NCI-H187 treated with DMSO at 0.1 percent for 48 hours (cell line): ENCODE results near the gene SPG7.
"Not testable (repeated sequence)": the region's sequence is repeated elsewhere in the genome, so short reads cannot be mapped to it uniquely, and the experiment has no call there.

ENCODE experiments used
- DNase-seq: peaks from one replicate; lab custom pipeline; 2025; lab: John Stamatoyannopoulos, UW

Gene SPG7

DNA sequence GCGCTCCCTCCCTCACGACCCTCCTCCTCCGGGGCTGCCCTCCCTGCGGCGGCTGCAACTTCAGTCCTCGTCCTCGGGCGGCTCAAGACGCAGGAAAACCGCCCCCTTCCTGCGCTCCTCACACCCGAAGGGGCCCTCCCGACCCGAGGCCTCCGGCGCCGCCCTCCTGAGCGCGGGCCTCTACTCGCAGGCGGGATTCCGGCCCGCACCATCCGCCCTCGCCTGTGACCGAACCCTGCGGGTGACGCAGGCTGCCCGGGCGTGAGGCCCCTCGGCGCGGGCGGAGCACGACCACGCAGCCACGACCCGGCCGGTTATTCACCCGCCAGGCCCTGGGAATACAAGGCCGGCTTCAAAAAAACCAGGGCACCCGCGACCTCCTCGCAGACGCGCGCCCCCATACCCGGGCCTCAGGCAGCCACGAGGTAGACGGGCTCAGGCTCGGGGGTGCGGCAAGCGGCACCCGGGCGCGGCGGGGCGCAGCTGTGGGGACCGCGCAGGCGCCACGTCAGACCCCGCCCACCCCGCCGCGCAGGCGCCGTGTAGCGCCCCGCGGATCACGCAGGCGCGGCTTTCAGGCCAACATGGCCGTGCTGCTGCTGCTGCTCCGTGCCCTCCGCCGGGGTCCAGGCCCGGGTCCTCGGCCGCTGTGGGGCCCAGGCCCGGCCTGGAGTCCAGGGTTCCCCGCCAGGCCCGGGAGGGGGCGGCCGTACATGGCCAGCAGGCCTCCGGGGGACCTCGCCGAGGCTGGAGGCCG lies at the start of gene SPG7:
SPG7 (plus strand) TSS at position 570 of the 757 bp plus-strand sequence; CDS start at position 585, 15 bp downstream.
- DNase-seq = no peak

DNA sequence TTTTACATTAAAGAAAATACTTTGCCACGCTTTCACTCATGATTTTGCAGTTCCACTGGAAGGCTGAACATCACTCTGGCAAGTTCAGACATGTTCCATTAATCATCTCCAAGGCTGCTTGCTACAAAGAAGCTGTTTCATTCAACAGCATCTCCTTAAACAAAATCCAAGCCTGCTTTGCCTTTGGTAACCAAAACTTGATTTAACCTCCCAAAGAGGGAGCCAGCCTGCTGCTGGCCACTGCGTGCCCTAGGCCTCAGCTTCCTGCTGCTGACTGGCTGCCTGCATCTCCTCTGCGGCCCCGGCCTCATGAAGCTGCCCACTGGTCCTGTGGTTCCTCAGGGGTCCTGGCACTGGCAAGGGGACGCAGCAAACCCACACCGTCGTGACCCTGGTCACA lies 49.7 kb upstream of the SPG7 start:
- no peak for DNase-seq

DNA sequence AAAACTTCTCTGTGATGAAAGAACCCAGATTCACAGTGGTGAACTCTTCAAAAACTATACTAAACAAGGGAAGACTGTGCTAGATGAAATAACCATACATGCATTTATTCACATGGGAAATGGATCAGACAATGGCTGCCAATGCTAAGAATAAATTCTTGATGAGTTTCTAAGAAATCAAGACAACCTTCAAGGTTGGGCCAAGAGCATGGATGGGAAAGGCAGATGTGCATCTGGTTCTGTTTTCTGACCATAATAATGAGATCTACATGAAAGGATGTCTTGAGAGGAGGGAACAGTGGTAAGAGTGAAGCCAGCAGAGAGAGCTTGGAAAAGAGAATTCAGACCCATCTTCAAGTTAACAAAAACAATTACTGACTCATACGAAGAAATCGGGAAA lies 49.2 kb upstream of the SPG7 start:
- no peak for DNase-seq

DNA sequence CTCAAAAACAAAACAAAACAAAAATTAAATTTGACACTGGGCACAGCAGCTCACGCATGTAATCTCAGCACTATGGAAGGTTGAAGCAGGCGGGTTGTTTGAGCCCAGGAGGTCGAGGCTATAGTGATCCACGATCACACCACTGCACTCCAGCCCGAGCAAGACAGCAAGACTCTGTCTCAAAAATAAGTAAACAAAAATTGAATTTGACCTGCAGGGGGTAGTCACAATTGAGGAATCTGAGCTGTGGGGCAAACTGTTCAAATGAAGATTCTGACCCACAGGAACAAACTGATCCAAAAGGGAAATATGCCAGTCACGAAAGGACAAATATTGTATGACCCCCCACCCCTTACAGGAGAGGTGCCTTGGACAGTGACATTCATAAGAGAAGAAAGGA lies 47.6 kb upstream of the SPG7 start:
- DNase-seq = no peak

DNA sequence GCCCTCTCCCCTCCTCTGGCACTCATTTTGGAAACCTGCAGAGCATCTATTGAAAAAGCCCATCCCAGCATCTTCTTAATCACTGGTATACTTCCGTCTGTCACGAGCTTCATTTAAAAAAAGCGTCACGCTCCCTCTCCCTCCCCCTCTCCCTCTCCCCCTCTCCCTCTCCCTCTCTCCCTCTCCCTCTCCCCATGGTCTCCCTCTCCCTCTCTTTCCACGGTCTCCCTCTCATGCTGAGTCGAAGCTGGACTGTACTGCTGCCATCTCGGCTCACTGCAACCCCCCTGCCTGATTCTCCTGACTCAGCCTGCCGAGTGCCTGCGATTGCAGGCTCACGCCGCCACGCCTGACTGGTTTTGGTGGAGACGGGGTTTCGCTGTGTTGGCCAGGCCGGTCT lies 46.3 kb upstream of the SPG7 start:
- not testable (repeated sequence) for DNase-seq

DNA sequence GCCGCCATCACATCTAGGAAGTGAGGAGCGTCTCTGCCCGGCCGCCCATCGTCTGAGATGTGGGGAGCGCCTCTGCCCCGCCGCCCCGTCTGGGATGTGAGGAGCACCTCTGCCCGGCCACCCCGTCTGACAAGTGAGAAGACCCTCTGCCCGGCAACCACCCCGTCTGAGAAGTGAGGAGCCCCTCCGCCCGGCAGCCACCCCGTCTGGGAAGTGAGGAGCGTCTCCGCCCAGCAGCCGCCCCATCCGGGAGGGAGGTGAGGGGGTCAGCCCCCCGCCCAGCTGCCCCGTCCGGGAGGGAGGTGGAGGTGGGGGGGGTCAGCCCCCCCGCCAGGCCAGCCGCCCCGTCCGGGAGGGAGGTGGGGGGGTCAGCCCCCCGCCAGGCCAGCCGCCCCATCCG lies 45.6 kb upstream of the SPG7 start:
- DNase-seq = not testable (repeated sequence)

DNA sequence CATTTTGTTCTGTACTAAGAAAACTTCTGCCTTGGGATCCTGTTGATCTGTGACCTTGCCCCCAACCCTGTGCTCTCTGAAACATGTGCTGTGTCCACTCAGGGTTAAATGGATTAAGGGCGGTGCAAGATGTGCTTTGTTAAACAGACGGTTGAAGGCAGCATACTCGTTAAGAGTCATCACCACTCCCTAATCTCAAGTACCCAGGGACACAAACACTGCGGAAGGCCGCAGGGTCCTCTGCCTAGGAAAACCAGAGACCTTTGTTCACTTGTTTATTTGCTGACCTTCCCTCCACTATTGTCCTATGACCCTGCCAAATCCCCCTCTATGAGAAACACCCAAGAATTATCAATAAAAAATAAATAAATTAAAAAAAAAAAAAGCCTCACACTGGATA lies 44.9 kb upstream of the SPG7 start:
- DNase-seq = not testable (repeated sequence)

DNA sequence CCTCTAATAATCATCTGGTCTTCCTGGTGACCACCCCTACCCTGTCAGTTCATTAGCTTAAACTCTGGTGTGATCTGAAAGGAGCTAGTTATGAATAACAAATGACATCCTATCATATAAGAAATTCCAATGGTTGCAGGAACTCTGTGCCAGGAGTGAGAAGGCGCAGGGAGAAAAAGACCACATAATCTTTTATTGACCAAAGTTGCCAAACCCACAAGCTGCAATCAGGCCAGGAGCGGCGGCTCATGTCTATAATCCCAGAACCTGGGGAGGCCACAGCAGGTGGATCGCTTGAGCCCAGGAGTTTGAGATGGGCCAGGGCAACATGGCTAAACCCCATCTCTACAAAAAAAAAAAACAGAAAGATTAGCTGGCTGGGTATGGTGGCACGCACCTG lies 41.3 kb upstream of the SPG7 start:
- DNase-seq = no peak

DNA sequence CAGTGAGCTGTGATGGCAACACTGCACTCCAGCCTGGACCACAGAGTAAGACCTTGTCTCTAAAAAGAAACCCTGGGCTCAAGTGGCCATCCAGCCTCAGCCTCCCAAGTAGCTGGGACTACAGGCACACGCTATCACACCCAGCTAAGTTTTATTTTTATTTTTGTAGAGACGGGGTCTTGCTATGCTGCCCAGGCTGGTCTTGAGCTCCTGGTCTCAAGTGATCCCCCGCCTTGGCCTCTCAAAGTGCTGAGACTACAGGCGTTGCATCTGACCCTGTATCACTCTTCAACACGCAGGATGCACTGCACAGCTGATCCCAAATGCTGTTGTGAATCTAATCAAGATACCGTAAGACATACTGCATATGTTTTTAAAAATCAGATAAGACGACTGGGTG lies 40.8 kb upstream of the SPG7 start:
- DNase-seq = no peak

DNA sequence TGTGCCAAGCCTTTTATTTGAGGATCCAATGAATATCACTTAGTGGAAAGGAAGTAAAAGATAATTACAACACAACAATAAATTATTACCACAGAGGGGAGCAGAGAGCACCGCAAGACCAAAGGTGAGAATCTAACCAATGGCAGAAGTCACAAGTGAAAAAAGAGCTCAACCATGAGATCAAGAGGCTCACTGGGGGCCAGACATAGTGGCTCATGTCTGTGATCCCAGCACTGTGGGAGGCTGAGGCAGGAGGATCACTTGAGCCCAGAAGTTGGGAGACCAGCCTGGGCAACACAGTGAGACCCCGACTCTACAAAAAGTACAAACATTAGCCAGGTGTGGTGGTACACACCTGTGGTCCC lies 35.5 kb upstream of the SPG7 start:
- no peak for DNase-seq

DNA sequence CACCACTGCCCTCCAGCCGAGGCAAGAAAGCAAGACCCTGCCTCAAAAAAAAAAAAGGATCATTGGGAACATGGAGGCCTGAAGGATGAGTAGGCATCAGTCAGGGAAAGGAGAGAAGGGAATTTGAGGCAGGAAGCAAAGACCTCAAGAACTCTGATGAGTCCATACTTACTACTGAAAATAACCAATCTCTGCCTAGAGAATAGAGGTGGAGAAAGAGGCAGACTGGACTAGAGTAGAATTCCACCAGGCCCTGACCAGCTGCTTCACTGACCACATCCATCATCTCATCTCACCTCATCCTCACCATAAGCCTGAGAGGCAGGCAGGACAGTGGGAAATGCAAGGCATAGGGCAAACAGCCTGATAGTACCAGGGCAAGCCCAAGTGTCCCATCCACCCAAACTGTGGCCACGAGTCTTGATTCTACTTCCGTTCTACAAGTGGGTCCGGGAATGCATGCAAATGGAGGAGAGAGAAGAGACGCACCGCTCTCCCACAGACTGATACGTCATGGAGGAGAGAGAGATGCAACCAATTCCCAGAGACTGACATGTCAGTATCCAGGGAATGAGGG lies 35.0 kb upstream of the SPG7 start:
- no peak for DNase-seq

DNA sequence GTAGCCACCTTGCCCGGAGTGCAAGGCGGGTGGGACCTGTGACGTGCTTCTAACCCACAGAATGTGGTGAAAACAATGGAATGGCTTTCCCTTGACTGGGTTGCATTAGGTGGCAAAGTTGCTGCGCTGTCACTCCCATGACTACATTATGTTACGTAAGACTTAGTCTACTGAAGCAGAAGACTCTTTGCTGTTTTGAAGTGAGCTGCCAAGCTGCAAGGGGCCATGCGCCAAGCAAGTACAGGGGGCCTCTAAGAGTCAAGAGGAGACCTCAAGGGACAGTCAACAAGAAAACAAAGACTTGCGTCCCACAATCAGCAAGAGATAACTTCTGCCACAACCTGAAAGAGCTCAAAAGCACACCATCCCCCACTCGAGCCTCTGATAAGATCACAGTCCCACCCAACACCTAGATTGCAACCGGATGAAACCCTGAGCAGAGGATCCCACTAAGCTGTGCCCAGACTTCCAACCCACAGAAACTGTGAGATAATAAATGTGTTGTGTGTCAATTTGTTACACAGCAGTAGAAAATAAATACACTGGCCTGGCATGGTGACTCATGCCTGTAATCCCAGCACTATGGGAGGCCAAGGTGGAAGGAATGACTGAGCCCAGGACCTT lies 34.3 kb upstream of the SPG7 start:
- DNase-seq = no peak

DNA sequence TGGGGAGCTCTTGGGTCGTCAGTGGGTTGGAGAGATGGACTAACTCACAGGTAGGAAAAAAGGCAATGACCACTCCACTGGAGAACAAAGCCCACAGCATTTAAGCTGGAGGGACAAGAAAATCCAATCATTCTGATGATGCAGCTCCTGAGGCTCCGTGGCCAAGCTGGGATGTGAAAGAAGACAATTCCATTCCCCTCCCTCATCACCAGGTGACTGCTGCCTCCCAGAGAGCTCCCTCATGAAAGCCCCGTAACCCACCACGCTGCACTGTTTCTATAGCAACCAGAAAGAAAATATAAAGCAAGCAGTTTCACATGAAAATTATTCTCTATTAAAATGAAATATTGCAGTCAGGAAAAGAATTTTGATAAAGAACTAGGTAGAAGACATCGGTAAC lies 33.1 kb upstream of the SPG7 start:
- no peak for DNase-seq

DNA sequence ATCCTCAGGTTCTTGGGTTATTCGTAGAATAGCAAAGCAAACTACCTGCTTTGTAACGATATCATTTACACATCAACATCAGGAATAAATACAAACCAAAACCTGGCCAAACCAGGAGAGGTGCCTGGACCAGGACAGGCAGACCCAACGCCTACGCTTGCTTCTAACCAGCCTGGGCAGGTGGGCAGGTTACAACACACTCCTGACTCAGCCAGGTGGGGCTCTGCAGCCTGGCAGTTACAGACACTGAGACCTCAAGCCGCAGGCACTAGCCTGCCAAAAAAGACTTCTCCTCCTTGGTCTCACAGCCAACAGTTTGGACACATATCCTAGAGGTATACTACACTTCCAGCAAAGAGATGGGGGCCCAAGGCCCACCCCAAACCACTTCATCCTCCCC lies 31.8 kb upstream of the SPG7 start:
- no peak for DNase-seq

DNA sequence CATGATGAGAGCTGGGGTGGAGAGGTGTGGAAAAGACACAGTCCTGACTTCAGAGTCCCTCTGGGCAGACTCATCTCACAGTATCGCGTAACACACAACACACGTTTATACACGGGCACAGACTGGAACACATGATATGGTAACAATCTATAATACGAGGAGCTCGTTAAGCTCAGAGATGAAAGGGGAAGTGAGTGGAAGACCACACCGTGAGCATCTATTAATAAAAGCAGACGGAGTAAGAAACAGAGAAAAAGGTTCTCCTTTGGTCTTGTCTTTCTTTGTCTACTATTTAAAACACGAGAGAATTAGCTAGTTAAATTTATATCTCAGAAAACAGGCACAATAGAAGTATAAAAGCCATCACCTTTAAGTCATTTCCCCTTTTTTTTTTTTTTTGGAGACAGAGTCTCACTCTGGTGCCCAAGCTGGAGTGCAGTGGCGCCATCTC lies 31.4 kb upstream of the SPG7 start:
- no peak for DNase-seq

DNA sequence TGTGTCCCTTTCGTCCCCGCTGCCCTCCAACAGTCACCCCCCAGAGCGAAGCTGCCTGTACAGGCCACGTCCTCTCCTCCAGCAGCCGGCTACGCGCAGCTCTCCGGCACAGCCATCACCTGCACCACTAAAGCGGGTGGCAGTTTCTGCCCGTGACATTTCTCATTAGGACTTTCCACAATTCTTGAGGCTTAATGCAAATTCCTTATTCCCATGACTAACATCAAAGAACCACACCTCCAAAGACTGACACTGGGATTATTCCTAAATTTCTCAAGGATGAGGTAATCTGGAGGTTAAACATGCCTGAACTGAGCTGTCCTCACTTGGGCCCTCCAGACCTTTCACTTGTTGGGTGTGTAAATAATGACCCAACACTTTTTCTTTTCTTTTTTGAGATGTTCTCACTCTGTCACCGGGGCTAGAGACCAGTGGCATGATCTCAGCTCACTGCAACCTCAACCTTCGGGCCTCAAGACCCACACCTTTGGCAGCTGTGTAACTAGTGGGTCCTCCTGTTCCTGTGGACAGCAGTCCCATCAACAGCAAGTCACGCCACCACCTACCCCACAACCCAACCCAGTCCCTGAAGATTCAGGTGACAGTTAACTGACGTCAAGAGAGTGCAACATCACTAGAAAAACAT lies 29.5 kb upstream of the SPG7 start:
- no peak for DNase-seq

DNA sequence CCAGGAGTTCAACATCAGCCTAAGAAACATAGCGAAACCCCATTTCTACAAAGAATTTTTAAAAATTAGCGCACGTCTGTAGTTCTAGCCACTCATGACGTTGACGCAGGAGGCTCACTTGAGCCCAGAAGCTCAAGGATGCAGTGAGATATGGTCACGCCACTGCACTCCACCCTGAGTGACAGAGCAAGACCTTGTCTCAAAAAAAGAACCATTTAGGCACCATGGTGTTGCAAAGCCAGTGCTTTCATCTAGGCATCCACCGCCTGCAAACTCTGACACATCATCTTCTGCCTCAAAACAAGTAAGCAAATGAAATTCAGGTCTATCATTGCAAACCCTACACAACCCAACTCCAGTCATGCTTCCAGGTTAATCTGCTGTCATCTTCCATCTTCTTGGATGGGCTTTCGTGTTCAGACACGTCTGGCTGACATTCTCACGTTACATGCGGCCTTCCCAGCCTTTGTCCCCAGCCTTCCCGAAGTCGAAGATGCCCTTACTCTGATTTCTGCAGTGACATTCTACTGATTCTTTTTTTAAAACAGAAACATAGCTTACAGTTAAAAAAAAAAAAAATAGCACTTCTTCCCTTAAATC lies 26.7 kb upstream of the SPG7 start:
- DNase-seq = no peak

DNA sequence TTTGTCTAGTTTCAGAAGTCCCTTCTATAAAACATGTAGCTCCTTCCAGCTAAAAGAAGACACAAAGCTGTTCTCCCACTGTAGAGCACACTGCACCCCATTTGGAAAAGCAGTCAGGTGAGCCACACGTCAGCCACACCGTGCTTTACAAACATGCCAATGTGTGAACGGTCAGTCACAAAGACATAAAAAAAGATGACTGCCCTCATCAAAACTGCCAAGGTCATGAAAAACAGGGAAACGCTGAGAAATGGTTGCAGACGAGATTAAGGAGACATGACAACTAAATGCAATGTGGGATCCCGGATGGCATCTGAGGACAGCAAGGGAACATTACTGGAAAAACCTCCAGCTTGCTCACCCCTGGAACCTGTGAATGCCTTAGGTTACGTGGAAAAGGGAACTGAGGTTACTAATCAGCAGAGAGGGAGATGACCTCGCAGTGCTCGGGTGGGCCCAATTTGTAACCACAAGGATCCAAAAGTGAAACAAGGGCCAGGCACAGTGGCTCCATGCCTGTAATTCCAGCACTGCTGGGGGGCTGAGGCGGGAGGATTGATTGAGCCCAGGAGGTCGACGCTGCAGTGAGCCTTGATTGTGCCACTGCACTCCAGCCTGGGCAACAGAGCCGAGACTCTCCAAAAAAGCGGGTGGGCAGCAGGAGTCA lies 25.9 kb upstream of the SPG7 start:
- DNase-seq = no peak

DNA sequence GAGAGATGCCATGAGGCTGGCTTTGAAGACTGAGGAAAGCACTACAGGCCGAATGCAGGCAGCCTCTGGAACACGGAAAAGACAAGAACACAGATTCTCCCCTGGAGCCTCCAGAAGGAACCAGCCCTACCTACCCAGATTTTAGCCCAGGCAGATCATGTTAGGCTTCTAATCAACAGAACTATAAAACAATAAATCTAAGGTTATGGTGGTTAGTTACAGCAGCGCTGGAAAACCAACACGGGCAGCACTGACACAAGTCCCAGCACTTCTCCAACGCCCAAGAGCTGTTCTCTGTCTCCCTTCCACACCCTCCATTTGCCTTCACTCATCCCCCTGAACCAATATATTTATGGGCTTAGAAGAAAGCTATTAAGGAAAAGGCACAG lies 25.4 kb upstream of the SPG7 start:
- DNase-seq = no peak

DNA sequence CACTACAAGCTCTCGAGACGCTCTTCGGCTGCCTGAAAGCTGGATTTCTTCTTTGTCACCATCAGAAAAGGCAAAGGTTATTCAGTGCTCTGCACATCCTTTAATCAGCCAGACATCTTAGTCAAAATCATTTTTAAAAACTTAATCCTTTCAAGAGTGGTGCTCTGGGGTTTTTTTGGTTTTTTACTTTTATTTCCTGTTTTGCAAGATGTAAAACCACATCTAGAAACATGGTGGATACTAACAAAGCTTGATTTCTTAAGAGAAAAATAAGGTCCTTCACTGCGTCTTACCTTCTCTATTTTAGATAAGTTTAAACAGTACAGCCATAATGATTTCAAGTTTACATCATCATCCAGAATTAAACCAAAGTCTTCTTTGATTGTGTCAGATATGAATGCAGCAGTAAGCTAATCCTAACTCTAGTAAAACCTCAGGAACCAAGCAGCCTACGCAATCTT lies 24.1 kb upstream of the SPG7 start:
- DNase-seq = no peak

DNA sequence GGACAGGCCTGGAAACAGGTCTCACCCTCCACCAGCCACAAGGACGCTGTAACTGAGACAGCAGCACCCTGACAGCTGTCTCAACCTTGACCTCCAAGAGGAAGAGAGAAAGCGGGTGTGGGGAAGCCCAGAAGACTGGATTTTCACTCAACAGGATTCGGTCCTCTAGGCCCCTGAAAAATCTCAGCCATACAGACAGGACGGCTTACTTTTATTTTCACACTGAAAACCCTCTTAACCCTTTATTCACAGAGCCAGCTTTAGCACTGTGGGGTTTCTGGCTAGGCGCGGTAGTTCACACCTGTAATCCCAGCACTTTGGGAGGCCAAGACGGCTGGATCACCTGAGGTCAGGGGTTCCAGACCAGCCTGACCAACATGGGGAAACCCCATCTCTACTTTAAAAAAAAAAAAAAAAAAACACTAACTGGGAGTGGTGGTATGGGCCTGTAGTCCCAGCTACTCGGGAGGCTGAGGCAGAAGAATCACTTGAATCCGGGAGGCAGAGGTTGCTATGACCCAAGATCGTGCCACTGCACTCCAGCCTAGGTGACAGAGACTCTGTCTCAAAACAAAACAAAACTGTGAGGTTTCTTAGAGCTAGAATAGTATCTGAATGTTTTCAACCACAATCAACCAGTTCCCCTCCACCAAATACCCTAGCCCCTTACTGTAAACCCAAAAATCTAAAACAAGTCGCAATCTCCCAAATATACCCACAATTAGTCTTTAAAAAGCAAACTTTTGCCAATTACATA lies 23.1 kb upstream of the SPG7 start:
- DNase-seq = no peak
